Thymus (tissue), 11 donors: ENCODE measurements around the gene DGKE. TPM values are rescaled to one million over a fixed set of nuclear protein-coding genes. Genes with fewer than 3 reads are reported as not detected.

Experiments
- DNase-seq, 9 donors: peaks; one replicate each; pipeline ENCODE4 v3.0.0-alpha.2; 2013; ENCODE audit warnings: low spot score in 9 of 9, low read depth in 6 of 9, missing footprints in 1 of 9
- H3K27ac ChIP-seq, 2 donors: one replicate each; pipeline ENCODE4 v1.5.1; 2013; ENCODE audit warnings: control low read depth in 1 of 2, low read depth in 1 of 2, low read length in 1 of 2, mild to moderate bottlenecking in 1 of 2, moderate library complexity in 1 of 2
- H3K27me3 ChIP-seq, 2 donors: one replicate each; pipeline ENCODE4 v1.5.1; 2013; ENCODE audit warnings: low read length in 1 of 2; ENCODE audit not compliant: control insufficient read depth in 2 of 2, insufficient read depth in 1 of 2
- H3K36me3 ChIP-seq, 2 donors: one replicate each; pipeline ENCODE4 v1.5.1; 2013; ENCODE audit warnings: low read length in 1 of 2, mild to moderate bottlenecking in 1 of 2, moderate library complexity in 1 of 2; ENCODE audit not compliant: control insufficient read depth in 2 of 2, insufficient read depth in 2 of 2
- H3K4me1 ChIP-seq, 2 donors: one replicate each; pipeline ENCODE4 v1.5.1; 2013; ENCODE audit warnings: low read length in 2 of 2; ENCODE audit not compliant: control insufficient read depth in 2 of 2, insufficient read depth in 2 of 2
- H3K4me3 ChIP-seq, 2 donors: one replicate each; pipeline ENCODE4 v1.5.1; 2013; ENCODE audit warnings: low read length in 2 of 2, control low read depth in 1 of 2, mild to moderate bottlenecking in 1 of 2
- H3K9me3 ChIP-seq, 2 donors: one replicate each; pipeline ENCODE4 v1.5.1; 2013; ENCODE audit warnings: low read length in 1 of 2, mild to moderate bottlenecking in 1 of 2; ENCODE audit not compliant: control insufficient read depth in 2 of 2, insufficient read depth in 1 of 2
- WGBS: extraction: QIAGEN DNeasy Blood & Tissue Kit; methylation state at CpG from one replicate; pipeline ENCODE4 v1.1.7; 2013; 5-methylcytosine and 5-hydroxymethylcytosine counted together
- polyA plus RNA-seq: library from polyadenylated mRNA; stranded (reverse); fragments of 200-250 nt; gene quantifications from one replicate; pipeline ENCODE4 v1.2.3, GENCODE V29; 2013
- total RNA-seq: library from RNA; stranded (reverse); fragments of 120-200 nt; gene quantifications from one replicate; pipeline ENCODE4 v1.2.4, GENCODE V29; 2013
- donor health status: healthy.

DGKE gene
- total and polyA plus RNA-seq, 2 donors: 8.9 to 15.8 TPM

- H3K4me1 ChIP-seq: peaks cover 61 to 85% of the 10 kb centered on the region in 2 donors
- H3K27me3 ChIP-seq: no peaks in the 10 kb centered on the region
- H3K4me3 ChIP-seq: peak overlapping the region; percentile 43 to 63
- 92% methylated on average over 1 of the region's 1 CpG for WGBS
- DNase-seq: no peak
- H3K36me3 ChIP-seq: peaks cover 0 to 6% of the 10 kb centered on the region in 2 donors
- peak overlapping the region; percentile 46 to 98 for H3K27ac ChIP-seq
- peaks cover 0 to 3% of the 10 kb centered on the region in 2 donors for H3K9me3 ChIP-seq
Observed at GRCh38 chr17:56809820-56810179, 24.2 kb upstream of the DGKE start.

GRCh38 chr17:56810343-56810742, 23.6 kb upstream of the DGKE start:
- WGBS: 77% methylated on average over 2 of the region's 2 CpGs
- peaks cover 0 to 3% of the 10 kb centered on the region in 2 donors for H3K9me3 ChIP-seq
- H3K27ac ChIP-seq: peak overlapping the region; percentile 77 to 98
- H3K36me3 ChIP-seq: peaks cover 0 to 6% of the 10 kb centered on the region in 2 donors
- H3K4me1 ChIP-seq: peaks cover 62 to 87% of the 10 kb centered on the region in 2 donors
- no peaks in the 10 kb centered on the region for H3K27me3 ChIP-seq
- peak in 1 of 9 donors; percentile 33 for DNase-seq
- H3K4me3 ChIP-seq: peak overlapping the region; percentile 43 to 63

GRCh38 chr17:56810891-56811775, 22.8 kb upstream of the DGKE start:
- H3K4me3 ChIP-seq: peak overlapping the region; percentile 43 to 63
- no peaks in the 10 kb centered on the region for H3K27me3 ChIP-seq
- DNase-seq: peak in 1 of 9 donors; percentile 60
- peaks cover 68 to 94% of the 10 kb centered on the region in 2 donors for H3K4me1 ChIP-seq
- H3K9me3 ChIP-seq: peaks cover 0 to 3% of the 10 kb centered on the region in 2 donors
- peaks cover 0 to 6% of the 10 kb centered on the region in 2 donors for H3K36me3 ChIP-seq
- peak overlapping the region; percentile 89 to 98 for H3K27ac ChIP-seq
- WGBS: 62% methylated on average over 12 of the region's 12 CpGs

GRCh38 chr17:56812901-56813388, 21.0 kb upstream of the DGKE start:
- DNase-seq: peak in 7 of 9 donors; percentile 65 to 93 (median 79)
- WGBS: 6% methylated on average over 7 of the region's 7 CpGs
- H3K9me3 ChIP-seq: peaks cover 0 to 3% of the 10 kb centered on the region in 2 donors

GRCh38 chr17:56815711-56816110, 18.2 kb upstream of the DGKE start:
- H3K27ac ChIP-seq: peak overlapping the region in 1 of 2 donors; percentile 73
- DNase-seq: peak in 1 of 9 donors; percentile 48

More at GRCh38 chr17:56812901-56813388, 21.0 kb upstream of the DGKE start:
- Histone ChIP-seq H3K36me3 (no peaks in the 10 kb centered on the region), H3K27ac (peak overlapping the region; percentile 89 to 98), H3K4me1 (peaks cover 56 to 86% of the 10 kb centered on the region in 2 donors), H3K4me3 (peak overlapping the region; percentile 9 to 63), H3K27me3 (no peaks in the 10 kb centered on the region)

GRCh38 chr17:56817066-56817465, 16.9 kb upstream of the DGKE start:
- H3K36me3 ChIP-seq: no peaks in the 10 kb centered on the region
- DNase-seq: no peak
- H3K9me3 ChIP-seq: peaks cover 0 to 3% of the 10 kb centered on the region in 2 donors
- no peak overlapping the region for H3K27ac ChIP-seq
- H3K4me1 ChIP-seq: peaks cover 39 to 69% of the 10 kb centered on the region in 2 donors
- H3K4me3 ChIP-seq: no peak overlapping the region
- no peaks in the 10 kb centered on the region for H3K27me3 ChIP-seq

More at GRCh38 chr17:56815711-56816110, 18.2 kb upstream of the DGKE start:
- peaks cover 40 to 70% of the 10 kb centered on the region in 2 donors for H3K4me1 ChIP-seq
- WGBS: 90% methylated on average over 6 of the region's 6 CpGs
- no peak overlapping the region for H3K4me3 ChIP-seq
- no peaks in the 10 kb centered on the region for H3K36me3 ChIP-seq
- no peaks in the 10 kb centered on the region for H3K27me3 ChIP-seq
- H3K9me3 ChIP-seq: peaks cover 0 to 3% of the 10 kb centered on the region in 2 donors

- H3K36me3 ChIP-seq: no peaks in the 10 kb centered on the region
- H3K27me3 ChIP-seq: no peaks in the 10 kb centered on the region
- peaks cover 0 to 5% of the 10 kb centered on the region in 2 donors for H3K9me3 ChIP-seq
- H3K4me1 ChIP-seq: peaks cover 34 to 60% of the 10 kb centered on the region in 2 donors
- no peak for DNase-seq
- no peak overlapping the region for H3K4me3 ChIP-seq
- WGBS: 98% methylated on average over 2 of the region's 2 CpGs
- no peak overlapping the region for H3K27ac ChIP-seq
Observed at GRCh38 chr17:56819030-56819429, 14.9 kb upstream of the DGKE start.

GRCh38 chr17:56819431-56820145, 14.4 kb upstream of the DGKE start:
- WGBS: 32% methylated on average over 14 of the region's 14 CpGs
- H3K27me3 ChIP-seq: no peaks in the 10 kb centered on the region
- H3K27ac ChIP-seq: no peak overlapping the region
- H3K9me3 ChIP-seq: peaks cover 0 to 4% of the 10 kb centered on the region in 2 donors
- peaks cover 32 to 60% of the 10 kb centered on the region in 2 donors for H3K4me1 ChIP-seq
- no peaks in the 10 kb centered on the region for H3K36me3 ChIP-seq
- DNase-seq: peak in 8 of 9 donors; percentile 48 to 91 (median 82)
- H3K4me3 ChIP-seq: no peak overlapping the region
